GM12892 (cell line): ENCODE results near the gene SWT1.
"Not testable (repeated sequence)": the region's sequence is repeated elsewhere in the genome, so short reads cannot be mapped to it uniquely, and the experiment has no call there.

Experiments
- DNase-seq: peaks from one replicate; pipeline ENCODE4 v3.0.0; 2011; ENCODE audit not compliant: insufficient read length
- FAIRE-seq: peaks from 2 replicates; lab custom pipeline; 2011; peaks lifted over from hg19 to GRCh38; lab: Jason Lieb, UNC
- POLR2A ChIP-seq: IDR thresholded peaks from 2 replicates; pipeline ENCODE4 v1.6.1; 2011; ENCODE audit warnings: low read depth, low read length, control low read depth
- POLR2AphosphoS5 ChIP-seq: IDR thresholded peaks from 2 replicates; pipeline ENCODE4 v1.6.1; 2011; ENCODE audit warnings: low read depth, low read length, control low read depth
- TAF1 ChIP-seq: IDR thresholded peaks from 2 replicates; pipeline ENCODE4 v1.6.1; 2011; ENCODE audit warnings: low read depth, mild to moderate bottlenecking, control low read depth, low read length, borderline replicate concordance

The SWT1 gene

GRCh38 chr1:185318431-185319138 is 161.6 kb downstream of the SWT1 start:
- TF ChIP-seq POLR2AphosphoS5, result no peak
- no peak for TF ChIP-seq TAF1
- TF ChIP-seq POLR2A, result no peak
- no peak for DNase-seq
- FAIRE-seq, result no peak

- FAIRE-seq, result peak; percentile 17
Measured at GRCh38 chr1:185319139-185319475, 162.1 kb downstream of the SWT1 start.

GRCh38 chr1:185321104-185321503 is 164.1 kb downstream of the SWT1 start:
- not testable (repeated sequence) for DNase-seq, FAIRE-seq

More at GRCh38 chr1:185319139-185319475, 162.1 kb downstream of the SWT1 start:
- no peak for TF ChIP-seq TAF1
- no peak for TF ChIP-seq POLR2A
- TF ChIP-seq POLR2AphosphoS5, result no peak
- no peak for DNase-seq

- not testable (repeated sequence) for FAIRE-seq, DNase-seq
Measured at GRCh38 chr1:185321653-185322221, 164.8 kb downstream of the SWT1 start.

- TF ChIP-seq POLR2A (no peak), POLR2AphosphoS5 (no peak), TAF1 (no peak)
- no peak for FAIRE-seq
- DNase-seq, result no peak
Measured at GRCh38 chr1:185322636-185323035, 165.7 kb downstream of the SWT1 start.

GRCh38 chr1:185324118-185324517 is 167.2 kb downstream of the SWT1 start:
- no peak for FAIRE-seq
- DNase-seq, result no peak
- TF ChIP-seq POLR2AphosphoS5 (no peak), TAF1 (no peak), POLR2A (no peak)

GRCh38 chr1:185325413-185325812 is 168.4 kb downstream of the SWT1 start:
- FAIRE-seq, result no peak
- no peak for DNase-seq
- no peak for TF ChIP-seq POLR2AphosphoS5

GRCh38 chr1:185328255-185328654 is 171.3 kb downstream of the SWT1 start:
- FAIRE-seq, result no peak
- no peak for TF ChIP-seq POLR2AphosphoS5
- no peak for TF ChIP-seq TAF1
- no peak for TF ChIP-seq POLR2A
- DNase-seq, result no peak

- no peak for FAIRE-seq
Measured at GRCh38 chr1:185334182-185334581, 177.2 kb downstream of the SWT1 start.

GRCh38 chr1:185337246-185337645 is 180.3 kb downstream of the SWT1 start:
- DNase-seq (no peak), FAIRE-seq (no peak)
- TF ChIP-seq TAF1, result no peak
- no peak for TF ChIP-seq POLR2AphosphoS5
- no peak for TF ChIP-seq POLR2A

More at GRCh38 chr1:185334182-185334581, 177.2 kb downstream of the SWT1 start:
- TF ChIP-seq TAF1 (no peak), POLR2A (no peak), POLR2AphosphoS5 (no peak)
- no peak for DNase-seq

- no peak for TF ChIP-seq POLR2A
- no peak for TF ChIP-seq TAF1
- no peak for TF ChIP-seq POLR2AphosphoS5
- DNase-seq (peak; percentile 6), FAIRE-seq (peak; percentile 86)
Measured at GRCh38 chr1:185338719-185339622, 182.0 kb downstream of the SWT1 start.
